OCI-LY1 (cell line): Measurements from ENCODE around the gene BAIAP2.

ENCODE experiments used
- CTCF ChIP-seq: fragments of 200-600 bp; sonication (generic), shearing (Covaris generic); IDR thresholded peaks from 2 replicates; pipeline ENCODE4 v1.5.1; 2017; ENCODE audit warnings: mild to moderate bottlenecking, antibody characterized with exemption, low read length, moderate library complexity, mixed read lengths
- EZH2 ChIP-seq: fragments of 200-600 bp; sonication (generic), shearing (Covaris generic); IDR thresholded peaks from 2 replicates; pipeline ENCODE4 v1.8.0; 2017; ENCODE audit warnings: borderline replicate concordance, mixed run types, mild to moderate bottlenecking, antibody characterized with exemption, low read length, moderate library complexity, mixed read lengths

GRCh38 chr17:81118308-81119221, 83.6 kb downstream of the BAIAP2 start:
- TF ChIP-seq EZH2 (no peak), CTCF (no peak)
